GM12872 (cell line): ENCODE data around the gene DCUN1D1.

Experiments
- TF ChIP-seq, protein P1 (sequence below): IDR thresholded peaks from 3 replicates; pipeline ENCODE4 v1.5.1; 2011; ENCODE audit warnings: low read depth, mild to moderate bottlenecking, low read length, moderate library complexity; ENCODE audit not compliant: insufficient read depth

Gene DCUN1D1

DNA sequence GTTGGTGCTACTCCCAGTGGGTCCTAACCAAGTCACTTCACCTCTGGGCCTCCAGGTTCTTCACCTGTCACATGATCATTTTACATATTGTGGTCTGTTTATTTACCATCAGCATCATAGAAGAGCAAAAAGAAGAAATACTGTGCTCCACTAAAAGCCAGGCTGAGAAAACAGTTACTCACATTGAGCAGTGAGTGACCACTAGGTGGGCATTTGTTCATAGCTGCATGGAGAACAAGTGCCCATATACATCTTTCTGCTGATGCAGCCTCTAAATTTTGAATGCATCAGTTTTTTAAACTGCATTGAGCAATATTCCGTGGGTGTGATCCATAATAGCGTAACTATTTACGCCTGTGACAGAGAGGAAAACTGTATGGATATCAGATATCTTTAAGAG, 76.2 kb downstream of the DCUN1D1 start:
- TF ChIP-seq, protein P1, sequence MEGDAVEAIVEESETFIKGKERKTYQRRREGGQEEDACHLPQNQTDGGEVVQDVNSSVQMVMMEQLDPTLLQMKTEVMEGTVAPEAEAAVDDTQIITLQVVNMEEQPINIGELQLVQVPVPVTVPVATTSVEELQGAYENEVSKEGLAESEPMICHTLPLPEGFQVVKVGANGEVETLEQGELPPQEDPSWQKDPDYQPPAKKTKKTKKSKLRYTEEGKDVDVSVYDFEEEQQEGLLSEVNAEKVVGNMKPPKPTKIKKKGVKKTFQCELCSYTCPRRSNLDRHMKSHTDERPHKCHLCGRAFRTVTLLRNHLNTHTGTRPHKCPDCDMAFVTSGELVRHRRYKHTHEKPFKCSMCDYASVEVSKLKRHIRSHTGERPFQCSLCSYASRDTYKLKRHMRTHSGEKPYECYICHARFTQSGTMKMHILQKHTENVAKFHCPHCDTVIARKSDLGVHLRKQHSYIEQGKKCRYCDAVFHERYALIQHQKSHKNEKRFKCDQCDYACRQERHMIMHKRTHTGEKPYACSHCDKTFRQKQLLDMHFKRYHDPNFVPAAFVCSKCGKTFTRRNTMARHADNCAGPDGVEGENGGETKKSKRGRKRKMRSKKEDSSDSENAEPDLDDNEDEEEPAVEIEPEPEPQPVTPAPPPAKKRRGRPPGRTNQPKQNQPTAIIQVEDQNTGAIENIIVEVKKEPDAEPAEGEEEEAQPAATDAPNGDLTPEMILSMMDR: no peak

GRCh38 chr3:182902236-182902635, 78.1 kb downstream of the DCUN1D1 start:
- TF ChIP-seq, protein P1: no peak

DNA sequence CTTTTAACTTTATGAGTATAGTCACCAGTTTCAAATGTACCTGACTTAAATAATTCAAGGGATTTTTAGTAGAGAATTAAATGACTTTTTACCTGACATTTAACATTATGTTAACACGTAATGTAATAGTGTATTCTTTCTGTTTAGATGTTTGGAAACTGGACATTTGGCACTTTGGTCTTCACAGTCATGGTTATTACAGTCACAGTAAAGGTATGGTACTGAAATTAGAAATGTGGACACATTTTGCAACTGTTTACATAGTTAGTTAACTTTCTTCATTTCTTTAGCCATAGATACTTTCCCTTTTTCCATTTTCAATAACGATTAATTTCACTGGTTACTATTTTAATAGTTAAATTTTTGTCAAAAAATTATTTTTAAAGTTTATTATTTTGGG, 83.8 kb downstream of the DCUN1D1 start:
- TF ChIP-seq, protein P1: no peak

DNA sequence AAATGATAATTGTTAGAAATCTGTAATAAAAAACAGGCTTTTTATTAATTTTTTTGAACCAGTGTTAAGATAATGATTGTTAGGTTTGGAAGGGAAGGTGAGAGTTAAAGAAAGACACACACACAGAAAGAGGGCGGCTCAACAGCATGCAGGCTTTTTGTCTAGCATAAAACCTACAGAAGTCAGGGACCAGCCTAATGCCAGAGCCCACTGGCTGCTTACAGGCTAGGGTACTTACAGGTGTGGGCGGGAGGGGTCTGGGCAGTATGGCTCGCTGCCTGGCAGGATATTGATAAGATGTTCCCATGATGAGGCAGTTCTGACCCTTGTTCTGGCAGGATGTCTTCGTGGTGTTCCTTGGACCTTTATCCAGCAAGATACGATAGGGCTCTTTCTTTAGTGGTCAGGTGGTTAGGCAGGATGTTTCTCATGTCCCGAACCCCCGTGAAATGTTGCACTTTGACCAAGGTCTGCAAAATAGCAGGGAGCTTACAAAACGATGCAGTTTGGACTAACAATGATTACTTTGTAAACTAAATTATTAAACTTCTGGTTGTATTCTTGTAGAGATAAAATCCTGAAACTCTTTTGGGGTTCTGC, 84.7 kb downstream of the DCUN1D1 start:
- TF ChIP-seq, protein P1: no peak

GRCh38 chr3:182892226-182892625, 88.1 kb downstream of the DCUN1D1 start:
- TF ChIP-seq, protein P1: no peak

GRCh38 chr3:182891364-182891763, 89.0 kb downstream of the DCUN1D1 start:
- TF ChIP-seq, protein P1: no peak

DNA sequence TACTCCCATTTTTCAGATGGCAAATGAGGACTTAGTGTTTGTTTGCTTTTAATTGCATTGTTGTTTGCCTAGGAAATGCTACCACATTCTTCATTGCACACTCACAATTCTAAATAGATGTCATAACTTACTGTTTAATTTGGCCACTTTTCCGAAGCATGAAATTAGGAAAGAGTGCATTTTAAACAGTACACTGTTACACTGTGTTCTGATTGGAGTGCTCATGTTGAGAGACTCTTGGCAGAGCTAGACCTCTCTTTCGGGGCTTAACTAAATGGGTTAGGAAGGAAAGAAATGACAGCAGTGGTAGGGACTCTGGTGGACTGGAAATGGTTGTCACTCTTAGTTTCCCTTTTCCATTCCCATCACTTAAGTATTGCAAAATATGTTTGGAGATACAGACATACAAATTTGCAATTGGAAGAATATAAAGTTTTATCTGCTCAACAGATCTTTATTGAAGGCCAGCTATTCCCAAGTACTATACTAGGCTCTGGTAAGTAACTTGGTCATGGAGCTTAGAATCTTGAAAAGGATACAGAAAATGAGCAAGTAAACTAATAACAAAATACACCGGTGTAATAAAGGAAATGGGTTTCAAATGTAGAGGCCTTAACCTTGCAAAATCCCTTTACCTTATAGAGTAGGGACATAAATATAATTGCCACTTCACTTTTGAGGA, 90.2 kb downstream of the DCUN1D1 start:
- TF ChIP-seq, protein P1: no peak
